ENCODE measurements around the gene TSHZ2. TPM values are rescaled to one million over a fixed set of nuclear protein-coding genes. Genes with fewer than 3 reads are reported as not detected.

TSHZ2 gene
- total RNA-seq, 1 donor from 2014 or later = 9.9 TPM

DNA sequence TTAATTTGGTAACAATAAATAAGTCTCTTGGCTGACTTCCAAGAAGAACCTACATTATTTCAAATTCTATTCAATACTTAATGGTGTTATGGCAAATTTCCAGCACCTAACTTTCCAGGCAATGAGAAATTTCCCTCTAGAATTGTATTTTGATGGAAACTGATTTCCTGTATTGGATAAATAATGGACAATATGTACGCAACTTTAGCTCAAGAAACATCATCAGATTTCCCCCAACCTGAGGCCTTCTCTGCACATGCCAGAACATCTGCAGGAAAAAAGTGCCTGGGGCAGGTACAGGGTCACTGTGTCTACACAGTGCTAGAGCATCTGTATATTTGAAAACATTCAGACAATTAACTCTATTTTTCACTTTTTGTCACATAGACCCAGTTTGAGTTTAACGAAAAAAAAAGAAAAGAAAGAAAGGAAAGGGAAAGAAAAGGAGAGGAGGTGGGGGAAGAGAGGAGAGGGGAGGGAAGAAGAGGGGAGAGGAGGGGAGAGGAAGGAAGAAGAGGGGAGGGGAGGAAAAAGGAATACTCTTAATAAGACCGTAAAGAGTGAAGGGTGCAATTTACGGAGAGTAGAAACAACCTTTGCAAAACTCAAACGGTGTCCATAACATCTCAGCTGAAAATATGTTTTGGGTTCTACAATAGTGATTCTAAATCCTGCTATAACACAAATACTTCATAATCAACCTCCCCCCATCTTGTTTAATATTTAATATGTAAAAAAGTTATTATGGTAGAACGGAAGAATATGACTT, 130.0 kb downstream of the TSHZ2 start:
- no peaks in the 10 kb centered on the region for H3K36me3 ChIP-seq (ENCODE audit: control insufficient read depth in 3 of 3, insufficient read depth in 3 of 3, low read length in 3 of 3)
- no peaks in the 10 kb centered on the region for H3K27me3 ChIP-seq (ENCODE audit: control insufficient read depth in 3 of 3, insufficient read depth in 3 of 3, low read length in 3 of 3)
- H3K27ac ChIP-seq (ENCODE audit: low read depth, low read length) = no peak overlapping the region
- no peaks in the 10 kb centered on the region for H3K9me3 ChIP-seq (ENCODE audit: control insufficient read depth in 3 of 3, low read length in 3 of 3)
- H3K4me1 ChIP-seq (ENCODE audit: control insufficient read depth in 3 of 3, insufficient read depth in 3 of 3, low read length in 3 of 3) = no peaks in the 10 kb centered on the region
- no peak overlapping the region for H3K4me3 ChIP-seq (ENCODE audit: low read length in 3 of 3)
- no peak overlapping the region for H3K9ac ChIP-seq (ENCODE audit: low read depth in 1 of 3, low read length in 3 of 3)

DNA sequence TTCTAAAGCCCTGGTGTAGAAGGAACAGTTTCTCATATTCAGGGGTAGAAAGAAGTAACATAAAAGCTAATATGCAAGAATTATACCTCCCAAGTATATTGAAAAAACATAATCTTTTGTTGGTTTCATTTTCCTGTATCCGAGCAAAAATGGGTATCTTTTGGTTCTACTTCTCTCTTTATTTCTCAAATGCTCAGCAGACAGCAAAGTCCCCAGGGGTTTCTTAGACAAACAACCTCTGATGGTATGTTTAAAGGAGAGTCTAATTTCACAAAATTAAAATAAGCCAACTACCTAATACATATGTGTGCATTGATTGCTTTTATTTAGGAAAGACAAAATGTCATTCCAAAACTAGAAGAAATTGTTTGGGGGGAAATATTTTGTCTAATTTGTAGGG, 131.0 kb downstream of the TSHZ2 start:
- H3K9ac ChIP-seq (ENCODE audit: low read depth in 1 of 3, low read length in 3 of 3) = no peak overlapping the region
- no peaks in the 10 kb centered on the region for H3K4me1 ChIP-seq (ENCODE audit: control insufficient read depth in 3 of 3, insufficient read depth in 3 of 3, low read length in 3 of 3)
- no peak overlapping the region for H3K4me3 ChIP-seq (ENCODE audit: low read length in 3 of 3)
- no peaks in the 10 kb centered on the region for H3K27me3 ChIP-seq (ENCODE audit: control insufficient read depth in 3 of 3, insufficient read depth in 3 of 3, low read length in 3 of 3)
- H3K27ac ChIP-seq (ENCODE audit: low read depth, low read length) = no peak overlapping the region
- H3K9me3 ChIP-seq (ENCODE audit: control insufficient read depth in 3 of 3, low read length in 3 of 3) = no peaks in the 10 kb centered on the region
- no peaks in the 10 kb centered on the region for H3K36me3 ChIP-seq (ENCODE audit: control insufficient read depth in 3 of 3, insufficient read depth in 3 of 3, low read length in 3 of 3)

DNA sequence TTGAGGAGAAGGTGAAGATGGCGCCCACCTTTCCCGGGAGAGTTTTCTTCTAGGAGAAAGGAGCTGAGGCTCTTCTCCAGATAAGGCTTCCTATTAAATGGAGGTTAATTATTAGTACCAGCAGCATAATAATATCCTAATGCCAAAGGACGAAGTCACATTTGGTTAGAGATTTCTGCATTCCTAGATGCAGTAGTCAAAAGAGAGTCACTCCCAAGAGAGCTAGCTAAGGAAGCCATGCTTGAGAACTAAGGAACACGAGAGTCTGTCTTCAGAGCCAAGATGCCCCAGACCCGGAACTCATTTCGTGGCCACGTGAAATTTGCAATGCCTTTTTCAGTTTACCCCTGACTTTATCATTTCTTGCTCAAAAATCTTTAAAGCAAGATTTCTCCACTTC, 132.7 kb downstream of the TSHZ2 start:
- Histone ChIP-seq H3K27me3 (ENCODE audit: control insufficient read depth in 3 of 3, insufficient read depth in 3 of 3, low read length in 3 of 3) (no peaks in the 10 kb centered on the region), H3K36me3 (ENCODE audit: control insufficient read depth in 3 of 3, insufficient read depth in 3 of 3, low read length in 3 of 3) (no peaks in the 10 kb centered on the region), H3K4me3 (ENCODE audit: low read length in 3 of 3) (no peak overlapping the region), H3K9ac (ENCODE audit: low read depth in 1 of 3, low read length in 3 of 3) (no peak overlapping the region), H3K27ac (ENCODE audit: low read depth, low read length) (no peak overlapping the region), H3K9me3 (ENCODE audit: control insufficient read depth in 3 of 3, low read length in 3 of 3) (no peaks in the 10 kb centered on the region), H3K4me1 (ENCODE audit: control insufficient read depth in 3 of 3, insufficient read depth in 3 of 3, low read length in 3 of 3) (no peaks in the 10 kb centered on the region)

DNA sequence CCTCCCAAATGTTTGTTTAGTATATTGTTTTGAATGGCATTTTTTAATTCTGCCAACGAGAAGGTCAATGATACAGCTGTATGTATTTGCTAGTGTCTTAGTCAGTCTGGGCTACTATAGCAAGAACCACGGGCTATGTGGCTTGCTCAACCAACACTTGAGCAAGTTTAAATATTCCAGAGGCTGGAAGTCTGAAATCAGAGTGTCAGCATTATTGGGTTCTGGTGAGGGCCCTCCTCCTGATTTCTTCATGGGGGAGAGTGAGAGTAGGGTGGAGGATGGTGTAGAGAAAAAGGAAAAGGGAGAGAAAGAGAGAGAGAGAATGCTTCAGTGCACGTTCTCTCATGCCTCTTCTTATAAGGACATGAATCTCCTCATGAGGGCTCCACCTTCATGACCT, 144.6 kb downstream of the TSHZ2 start:
- H3K27ac ChIP-seq (ENCODE audit: low read depth, low read length) = no peak overlapping the region
- no peaks in the 10 kb centered on the region for H3K9me3 ChIP-seq (ENCODE audit: control insufficient read depth in 3 of 3, low read length in 3 of 3)
- no peaks in the 10 kb centered on the region for H3K27me3 ChIP-seq (ENCODE audit: control insufficient read depth in 3 of 3, insufficient read depth in 3 of 3, low read length in 3 of 3)
- no peaks in the 10 kb centered on the region for H3K36me3 ChIP-seq (ENCODE audit: control insufficient read depth in 3 of 3, insufficient read depth in 3 of 3, low read length in 3 of 3)
- H3K4me3 ChIP-seq (ENCODE audit: low read length in 3 of 3) = no peak overlapping the region
- no peak overlapping the region for H3K9ac ChIP-seq (ENCODE audit: low read depth in 1 of 3, low read length in 3 of 3)
- no peaks in the 10 kb centered on the region for H3K4me1 ChIP-seq (ENCODE audit: control insufficient read depth in 3 of 3, insufficient read depth in 3 of 3, low read length in 3 of 3)

DNA sequence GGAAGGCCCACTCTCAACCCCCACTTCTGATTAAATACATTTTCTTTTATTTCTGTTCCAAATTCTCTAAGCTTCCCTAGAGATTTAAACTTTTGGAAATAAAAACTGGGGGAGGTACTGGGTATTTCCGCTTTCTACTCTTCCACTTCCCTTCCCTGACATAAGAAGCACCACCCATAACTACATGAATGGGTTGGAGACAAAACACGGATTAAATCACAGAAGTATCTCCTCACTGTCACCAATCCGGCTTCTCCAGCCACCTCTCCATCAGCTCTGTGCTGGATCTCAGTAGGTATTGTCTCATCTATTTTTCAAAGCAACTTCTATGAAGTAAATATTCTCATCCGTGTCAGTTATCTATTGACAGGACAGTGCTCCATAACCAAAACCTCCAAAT, 150.7 kb downstream of the TSHZ2 start:
- H3K9ac ChIP-seq (ENCODE audit: low read depth in 1 of 3, low read length in 3 of 3) = no peak overlapping the region
- H3K4me3 ChIP-seq (ENCODE audit: low read length in 3 of 3) = no peak overlapping the region
- no peaks in the 10 kb centered on the region for H3K27me3 ChIP-seq (ENCODE audit: control insufficient read depth in 3 of 3, insufficient read depth in 3 of 3, low read length in 3 of 3)
- no peak overlapping the region for H3K27ac ChIP-seq (ENCODE audit: low read depth, low read length)
- H3K9me3 ChIP-seq (ENCODE audit: control insufficient read depth in 3 of 3, low read length in 3 of 3) = no peaks in the 10 kb centered on the region
- H3K4me1 ChIP-seq (ENCODE audit: control insufficient read depth in 3 of 3, insufficient read depth in 3 of 3, low read length in 3 of 3) = no peaks in the 10 kb centered on the region
- no peaks in the 10 kb centered on the region for H3K36me3 ChIP-seq (ENCODE audit: control insufficient read depth in 3 of 3, insufficient read depth in 3 of 3, low read length in 3 of 3)

DNA sequence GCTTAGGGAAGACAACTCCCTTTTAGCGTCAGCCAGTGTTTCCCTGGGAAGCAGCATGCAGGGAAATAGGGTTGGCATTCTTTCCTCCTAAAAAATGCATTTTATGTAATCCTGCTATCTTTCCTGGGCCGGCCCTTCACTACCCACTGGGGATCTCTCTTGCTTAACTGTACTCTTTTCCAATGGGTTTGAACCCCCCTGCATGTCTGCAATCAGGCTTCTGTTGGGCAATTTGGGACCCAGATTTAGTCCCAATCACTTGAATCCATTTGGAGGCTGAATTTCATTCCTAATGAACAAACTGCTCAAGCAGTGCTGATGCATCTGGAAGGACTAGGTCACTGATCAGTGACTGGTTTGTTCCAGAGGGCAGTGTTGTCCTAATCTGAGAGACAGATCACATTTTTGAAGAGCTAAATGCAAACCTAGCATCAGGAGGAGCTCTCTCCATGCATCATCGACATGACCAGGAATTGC, 152.0 kb downstream of the TSHZ2 start:
- Histone ChIP-seq H3K27me3 (ENCODE audit: control insufficient read depth in 3 of 3, insufficient read depth in 3 of 3, low read length in 3 of 3) (no peaks in the 10 kb centered on the region), H3K27ac (ENCODE audit: low read depth, low read length) (no peak overlapping the region), H3K9me3 (ENCODE audit: control insufficient read depth in 3 of 3, low read length in 3 of 3) (no peaks in the 10 kb centered on the region), H3K36me3 (ENCODE audit: control insufficient read depth in 3 of 3, insufficient read depth in 3 of 3, low read length in 3 of 3) (no peaks in the 10 kb centered on the region), H3K4me1 (ENCODE audit: control insufficient read depth in 3 of 3, insufficient read depth in 3 of 3, low read length in 3 of 3) (no peaks in the 10 kb centered on the region), H3K4me3 (ENCODE audit: low read length in 3 of 3) (no peak overlapping the region), H3K9ac (ENCODE audit: low read depth in 1 of 3, low read length in 3 of 3) (no peak overlapping the region)

DNA sequence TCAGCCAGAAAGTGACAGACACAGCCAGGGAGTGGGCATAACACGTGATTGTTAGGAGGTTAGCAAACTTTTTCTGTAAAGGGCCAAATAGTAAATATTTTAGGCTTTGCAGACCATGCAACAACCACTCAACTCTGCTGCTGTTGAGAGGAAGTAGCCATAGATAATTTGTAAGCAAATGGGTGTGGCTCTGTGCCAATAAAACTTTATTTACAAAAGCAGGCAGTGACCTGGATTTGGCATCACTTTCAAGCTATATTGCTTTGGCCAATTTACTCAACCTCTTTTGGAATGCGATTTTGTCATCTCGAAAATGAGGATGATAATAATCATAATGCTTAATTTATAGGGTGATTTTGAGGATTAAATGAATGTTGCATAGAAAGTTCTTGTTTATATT, 152.6 kb downstream of the TSHZ2 start:
- no peak overlapping the region for H3K9ac ChIP-seq (ENCODE audit: low read depth in 1 of 3, low read length in 3 of 3)
- no peaks in the 10 kb centered on the region for H3K4me1 ChIP-seq (ENCODE audit: control insufficient read depth in 3 of 3, insufficient read depth in 3 of 3, low read length in 3 of 3)
- H3K27ac ChIP-seq (ENCODE audit: low read depth, low read length) = no peak overlapping the region
- no peaks in the 10 kb centered on the region for H3K36me3 ChIP-seq (ENCODE audit: control insufficient read depth in 3 of 3, insufficient read depth in 3 of 3, low read length in 3 of 3)
- no peak overlapping the region for H3K4me3 ChIP-seq (ENCODE audit: low read length in 3 of 3)
- no peaks in the 10 kb centered on the region for H3K9me3 ChIP-seq (ENCODE audit: control insufficient read depth in 3 of 3, low read length in 3 of 3)
- no peaks in the 10 kb centered on the region for H3K27me3 ChIP-seq (ENCODE audit: control insufficient read depth in 3 of 3, insufficient read depth in 3 of 3, low read length in 3 of 3)

DNA sequence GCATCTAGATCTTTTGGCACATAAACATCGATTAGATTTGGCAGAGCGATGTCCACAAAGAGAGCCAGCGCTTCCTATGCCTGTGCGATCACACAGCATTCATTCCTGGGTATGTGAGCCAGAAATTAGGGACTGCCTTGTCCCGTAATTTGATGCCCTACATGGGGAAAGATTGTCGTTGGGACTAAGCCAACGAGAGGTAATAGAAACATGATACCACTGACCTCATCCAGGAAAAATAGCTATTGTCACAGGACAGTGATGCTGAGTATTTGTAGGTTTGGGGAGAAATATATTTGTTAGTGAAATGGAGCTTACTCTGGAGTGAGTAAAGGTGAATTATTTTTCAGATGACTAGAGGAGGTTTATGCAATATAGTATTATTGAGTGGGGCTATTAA, 154.0 kb downstream of the TSHZ2 start:
- Histone ChIP-seq H3K27ac (ENCODE audit: low read depth, low read length) (no peak overlapping the region), H3K27me3 (ENCODE audit: control insufficient read depth in 3 of 3, insufficient read depth in 3 of 3, low read length in 3 of 3) (no peaks in the 10 kb centered on the region), H3K9ac (ENCODE audit: low read depth in 1 of 3, low read length in 3 of 3) (no peak overlapping the region), H3K4me1 (ENCODE audit: control insufficient read depth in 3 of 3, insufficient read depth in 3 of 3, low read length in 3 of 3) (no peaks in the 10 kb centered on the region), H3K36me3 (ENCODE audit: control insufficient read depth in 3 of 3, insufficient read depth in 3 of 3, low read length in 3 of 3) (no peaks in the 10 kb centered on the region), H3K4me3 (ENCODE audit: low read length in 3 of 3) (no peak overlapping the region), H3K9me3 (ENCODE audit: control insufficient read depth in 3 of 3, low read length in 3 of 3) (no peaks in the 10 kb centered on the region)

DNA sequence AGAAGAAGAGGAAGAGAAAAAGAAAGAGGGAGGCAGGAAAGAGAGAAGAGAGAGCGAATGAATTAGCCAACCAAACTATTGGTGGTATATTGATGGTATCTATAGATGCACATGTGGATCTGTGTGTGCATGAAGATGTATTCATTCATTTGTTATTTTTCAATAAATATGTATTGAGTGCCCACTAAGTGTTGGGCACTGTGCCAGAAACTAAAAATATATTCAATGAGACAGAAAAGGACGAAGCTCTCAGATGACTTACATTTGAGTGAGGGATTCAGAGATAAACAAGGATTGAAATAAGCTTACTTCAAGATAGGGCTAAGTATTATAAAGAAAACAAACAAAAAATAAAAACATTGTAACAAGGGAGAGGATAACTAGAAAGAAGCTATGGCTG, 154.9 kb downstream of the TSHZ2 start:
- Histone ChIP-seq H3K27me3 (ENCODE audit: control insufficient read depth in 3 of 3, insufficient read depth in 3 of 3, low read length in 3 of 3) (no peaks in the 10 kb centered on the region), H3K27ac (ENCODE audit: low read depth, low read length) (no peak overlapping the region), H3K4me3 (ENCODE audit: low read length in 3 of 3) (no peak overlapping the region), H3K36me3 (ENCODE audit: control insufficient read depth in 3 of 3, insufficient read depth in 3 of 3, low read length in 3 of 3) (no peaks in the 10 kb centered on the region), H3K9ac (ENCODE audit: low read depth in 1 of 3, low read length in 3 of 3) (no peak overlapping the region), H3K9me3 (ENCODE audit: control insufficient read depth in 3 of 3, low read length in 3 of 3) (no peaks in the 10 kb centered on the region), H3K4me1 (ENCODE audit: control insufficient read depth in 3 of 3, insufficient read depth in 3 of 3, low read length in 3 of 3) (no peaks in the 10 kb centered on the region)

DNA sequence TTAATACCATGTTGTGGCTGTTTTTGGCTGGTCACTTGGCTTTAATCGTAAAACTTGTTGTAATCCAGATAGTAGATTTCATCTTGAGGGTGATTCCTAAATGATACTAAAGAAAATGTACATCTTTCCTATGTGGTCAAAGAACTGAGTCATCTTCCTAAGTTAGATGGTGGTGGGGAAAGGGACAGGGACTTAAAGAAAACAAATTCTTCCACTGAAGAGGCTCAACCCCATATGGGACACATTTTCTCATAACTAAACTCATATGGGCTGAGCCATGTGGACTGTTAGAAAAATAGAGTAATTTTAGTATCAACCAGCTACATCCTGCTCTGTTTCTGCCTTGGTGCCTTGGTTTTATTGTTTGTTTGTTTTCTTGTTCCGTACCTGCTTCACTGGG, 155.8 kb downstream of the TSHZ2 start:
- Histone ChIP-seq H3K4me1 (ENCODE audit: control insufficient read depth in 3 of 3, insufficient read depth in 3 of 3, low read length in 3 of 3) (no peaks in the 10 kb centered on the region), H3K4me3 (ENCODE audit: low read length in 3 of 3) (no peak overlapping the region), H3K27ac (ENCODE audit: low read depth, low read length) (no peak overlapping the region), H3K36me3 (ENCODE audit: control insufficient read depth in 3 of 3, insufficient read depth in 3 of 3, low read length in 3 of 3) (no peaks in the 10 kb centered on the region), H3K27me3 (ENCODE audit: control insufficient read depth in 3 of 3, insufficient read depth in 3 of 3, low read length in 3 of 3) (no peaks in the 10 kb centered on the region), H3K9me3 (ENCODE audit: control insufficient read depth in 3 of 3, low read length in 3 of 3) (no peaks in the 10 kb centered on the region), H3K9ac (ENCODE audit: low read depth in 1 of 3, low read length in 3 of 3) (no peak overlapping the region)

Measured in skeletal muscle tissue (tissue), 4 donors.